Upper lobe of right lung (tissue), 1 donor: Measurements from ENCODE around the gene GZF1. TPM values are rescaled to one million over a fixed set of nuclear protein-coding genes. Genes with fewer than 3 reads are reported as not detected.

Experiments
- ATAC-seq: fragments of 200-7000 bp; cut with Tn5 transposase; one replicate; pipeline ENCODE4 v1.9.1; 2020; ENCODE audit warnings: mild to moderate bottlenecking, moderate library complexity
- DNase-seq: peaks from one replicate; pipeline ENCODE4 v3.0.0-alpha.2; 2020
- H3K27ac ChIP-seq: fragments of 200-600 bp; one replicate; pipeline ENCODE4 v1.8.0; 2022
- H3K27me3 ChIP-seq: fragments of 200-600 bp; one replicate; pipeline ENCODE4 v1.8.0; 2022; ENCODE audit warnings: mild to moderate bottlenecking
- H3K36me3 ChIP-seq: fragments of 200-600 bp; one replicate; pipeline ENCODE4 v1.8.0; 2022
- H3K4me1 ChIP-seq: fragments of 200-600 bp; one replicate; pipeline ENCODE4 v1.8.0; 2022
- H3K4me3 ChIP-seq: fragments of 200-600 bp; one replicate; pipeline ENCODE4 v1.8.0; 2022; ENCODE audit warnings: mild to moderate bottlenecking
- H3K9me3 ChIP-seq: fragments of 200-600 bp; one replicate; pipeline ENCODE4 v1.8.0; 2022
- CTCF ChIP-seq: fragments of 200-600 bp; IDR thresholded peaks from one replicate; pipeline ENCODE4 v1.8.0; 2022; ENCODE audit warnings: antibody characterized with exemption
- intact Hi-C: fragments of 100-400 bp; cut with DNase I; formaldehyde crosslinking; loops from one replicate; pipeline ENCODE4 v1.11.0; 2022
- total RNA-seq: library from RNA; stranded (reverse); fragmentation: NEBNext Ultra II Directional; extraction: Animal tissue kit (Norgen Biotek cat#: 25700); gene quantifications from one replicate; pipeline ENCODE4 v1.2.1, GENCODE V29; 2021
- donor health status: DM: no; HTN: yes; CAD: no; lungs with severe emphysema.

The GZF1 gene
- total RNA-seq, 1 donor from 2014 or later = 12.5 TPM

- intact Hi-C loops = no loop called here
- Histone ChIP-seq H3K27ac (no peak overlapping the region), H3K4me1 (no peaks in the 10 kb centered on the region), H3K4me3 (no peak overlapping the region), H3K27me3 (no peaks in the 10 kb centered on the region), H3K36me3 (peaks cover 30% of the 10 kb centered on the region), H3K9me3 (no peaks in the 10 kb centered on the region)
- DNase-seq (no peak), ATAC-seq (no peak)
- TF ChIP-seq CTCF = no peak
Measured at GRCh38 chr20:23381876-23382275, 19.9 kb downstream of the GZF1 start.

GRCh38 chr20:23386304-23387117 lies 24.5 kb downstream of the GZF1 start:
- intact Hi-C loops = no loop called here
- H3K27me3 ChIP-seq = no peaks in the 10 kb centered on the region
- TF ChIP-seq CTCF = no peak
- no peaks in the 10 kb centered on the region for H3K4me1 ChIP-seq
- no peak overlapping the region for H3K27ac ChIP-seq
- peaks cover 34% of the 10 kb centered on the region for H3K36me3 ChIP-seq
- ATAC-seq (no peak), DNase-seq (no peak)
- H3K4me3 ChIP-seq = no peak overlapping the region
- H3K9me3 ChIP-seq = no peaks in the 10 kb centered on the region

GRCh38 chr20:23387118-23387443 lies 25.1 kb downstream of the GZF1 start:
- Histone ChIP-seq H3K36me3 (peaks cover 40% of the 10 kb centered on the region), H3K27ac (no peak overlapping the region), H3K4me1 (no peaks in the 10 kb centered on the region), H3K27me3 (no peaks in the 10 kb centered on the region), H3K4me3 (no peak overlapping the region), H3K9me3 (no peaks in the 10 kb centered on the region)
- no peak for TF ChIP-seq CTCF
- intact Hi-C loops = no loop called here
- DNase-seq = no peak
- ATAC-seq = no peak

GRCh38 chr20:23390091-23390774 lies 28.3 kb downstream of the GZF1 start:
- no peak for ATAC-seq
- TF ChIP-seq CTCF = no peak
- intact Hi-C loops = no loop called here
- H3K9me3 ChIP-seq = no peaks in the 10 kb centered on the region
- no peaks in the 10 kb centered on the region for H3K4me1 ChIP-seq
- H3K27me3 ChIP-seq = no peaks in the 10 kb centered on the region
- peaks cover 65% of the 10 kb centered on the region for H3K36me3 ChIP-seq
- H3K27ac ChIP-seq = no peak overlapping the region
- DNase-seq = no peak
- no peak overlapping the region for H3K4me3 ChIP-seq

- Histone ChIP-seq H3K27ac (no peak overlapping the region), H3K4me3 (no peak overlapping the region), H3K4me1 (no peaks in the 10 kb centered on the region), H3K36me3 (peaks cover 65% of the 10 kb centered on the region), H3K9me3 (no peaks in the 10 kb centered on the region), H3K27me3 (no peaks in the 10 kb centered on the region)
- ATAC-seq (no peak), DNase-seq (no peak)
- intact Hi-C loops = no loop called here
- no peak for TF ChIP-seq CTCF
Measured at GRCh38 chr20:23391707-23392310, 29.8 kb downstream of the GZF1 start.
